ENCODE measurements around the gene ZNF813.

ZNF813 gene

GRCh38 chr19:53517114-53517741 is 49.7 kb downstream of the ZNF813 start:
- no peak overlapping the region for H3K4me3 ChIP-seq (ENCODE audit: low read depth, low read length)
- DNase-seq (ENCODE audit: low read depth) = no peak
- TF ChIP-seq POLR2A (IDR thresholded peaks at IDR 0.05; ENCODE audit: extremely low read depth, insufficient read length) = no peak
- TF ChIP-seq MAX (IDR thresholded peaks at IDR 0.05; ENCODE audit: low read depth, low read length) = no peak
- TF ChIP-seq MYC (IDR thresholded peaks at IDR 0.05; ENCODE audit: low read depth, low read length) = no peak
- no peak for TF ChIP-seq CTCF (IDR thresholded peaks at IDR 0.05; ENCODE audit: low read depth, low read length)

- TF ChIP-seq POLR2A (IDR thresholded peaks at IDR 0.05; ENCODE audit: extremely low read depth, insufficient read length) (no peak), MAX (IDR thresholded peaks at IDR 0.05; ENCODE audit: low read depth, low read length) (no peak), MYC (IDR thresholded peaks at IDR 0.05; ENCODE audit: low read depth, low read length) (no peak), CTCF (IDR thresholded peaks at IDR 0.05; ENCODE audit: low read depth, low read length) (no peak)
- no peak for DNase-seq (ENCODE audit: low read depth)
These were observed 50.6 kb downstream of the ZNF813 start for GRCh38 chr19:53518121-53518520.

GRCh38 chr19:53518716-53519115 is 51.2 kb downstream of the ZNF813 start:
- no peak overlapping the region for H3K4me3 ChIP-seq (ENCODE audit: low read depth, low read length)
- TF ChIP-seq MYC (IDR thresholded peaks at IDR 0.05; ENCODE audit: low read depth, low read length) = no peak
- no peak for TF ChIP-seq MAX (IDR thresholded peaks at IDR 0.05; ENCODE audit: low read depth, low read length)
- TF ChIP-seq POLR2A (IDR thresholded peaks at IDR 0.05; ENCODE audit: extremely low read depth, insufficient read length) = no peak
- no peak for TF ChIP-seq CTCF (IDR thresholded peaks at IDR 0.05; ENCODE audit: low read depth, low read length)
- no peak for DNase-seq (ENCODE audit: low read depth)

More at GRCh38 chr19:53518121-53518520, 50.6 kb downstream of the ZNF813 start:
- H3K4me3 ChIP-seq (ENCODE audit: low read depth, low read length) = no peak overlapping the region

- no peak for TF ChIP-seq CTCF (IDR thresholded peaks at IDR 0.05; ENCODE audit: low read depth, low read length)
- DNase-seq (ENCODE audit: low read depth) = no peak
- no peak overlapping the region for H3K4me3 ChIP-seq (ENCODE audit: low read depth, low read length)
These were observed 51.9 kb downstream of the ZNF813 start for GRCh38 chr19:53519446-53519845.

GRCh38 chr19:53520163-53520546 is 52.6 kb downstream of the ZNF813 start:
- peak overlapping the region; percentile 6 for H3K4me3 ChIP-seq (ENCODE audit: low read depth, low read length)
- TF ChIP-seq MAX (IDR thresholded peaks at IDR 0.05; ENCODE audit: low read depth, low read length) (no peak), MYC (IDR thresholded peaks at IDR 0.05; ENCODE audit: low read depth, low read length) (no peak), POLR2A (IDR thresholded peaks at IDR 0.05; ENCODE audit: extremely low read depth, insufficient read length) (no peak)
- no peak for DNase-seq (ENCODE audit: low read depth)

- peak overlapping the region; percentile 91 for H3K4me3 ChIP-seq (ENCODE audit: low read depth, low read length)
- TF ChIP-seq MAX (IDR thresholded peaks at IDR 0.05; ENCODE audit: low read depth, low read length) (peak; percentile 70), POLR2A (IDR thresholded peaks at IDR 0.05; ENCODE audit: extremely low read depth, insufficient read length) (no peak), CTCF (IDR thresholded peaks at IDR 0.05; ENCODE audit: low read depth, low read length) (no peak), MYC (IDR thresholded peaks at IDR 0.05; ENCODE audit: low read depth, low read length) (peak; percentile 54)
- peak; percentile 95 for DNase-seq (ENCODE audit: low read depth)
These were observed 53.2 kb downstream of the ZNF813 start for GRCh38 chr19:53520547-53521372.

All from NB4 (cell line).